ENCODE results near the gene GNAI3. TPM values are rescaled to one million over a fixed set of nuclear protein-coding genes. Genes with fewer than 3 reads are reported as not detected.

GNAI3 gene
- total and polyA plus RNA-seq, 10 of the 15 experiments (the other 5 are each of a cell fraction or from before 2014, with no cell fraction given) = 5.9 to 13.8 (median 8.0) TPM

DNA sequence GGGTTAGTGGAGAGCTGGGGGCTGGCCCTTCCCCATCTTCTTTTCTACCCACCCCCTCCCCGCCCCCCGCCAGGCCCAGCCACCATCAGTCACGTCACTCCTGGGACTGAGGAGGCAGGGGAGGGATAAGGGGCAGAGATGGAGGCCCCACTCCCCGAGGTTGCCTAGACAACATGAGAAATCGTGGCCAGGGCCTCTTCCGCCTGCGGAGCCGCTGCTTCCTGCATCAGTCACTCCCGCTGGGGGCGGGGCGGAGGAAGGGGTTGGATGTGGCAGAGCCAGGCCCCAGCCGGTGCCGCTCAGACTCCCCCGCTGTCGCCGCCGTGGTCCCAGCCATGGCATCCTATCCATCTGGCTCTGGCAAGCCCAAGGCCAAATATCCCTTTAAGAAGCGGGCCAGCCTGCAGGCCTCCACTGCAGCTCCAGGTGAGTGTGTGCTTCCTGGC lies 72.4 kb downstream of the GNAI3 start:
- Histone ChIP-seq H2AFZ (ENCODE audit: control insufficient read depth, low read depth, low read length) (peak overlapping the region; percentile 83), H3K9me3 (replicated peaks; ENCODE audit: control insufficient read depth, insufficient read depth, low read length) (no peaks in the 10 kb centered on the region), H3K27me3 (replicated peaks in 1 of 2; ENCODE audit: control insufficient read depth in 2 of 2, insufficient read depth in 2 of 2, low read length in 1 of 2) (no peaks in the 10 kb centered on the region), H3K79me2 (ENCODE audit: control insufficient read depth, insufficient read depth, low read length) (peaks cover 51% of the 10 kb centered on the region), H3K4me1 (ENCODE audit: control insufficient read depth, insufficient read depth, low read length) (peaks cover 41% of the 10 kb centered on the region), H3K27ac (ENCODE audit: control insufficient read depth, insufficient read depth) (peak overlapping the region; percentile 72), H3K9ac (ENCODE audit: control insufficient read depth, insufficient read depth, low read length) (peak overlapping the region; percentile 86), H4K20me1 (ENCODE audit: control insufficient read depth, insufficient read depth) (no peaks in the 10 kb centered on the region), H3K36me3 (ENCODE audit: control insufficient read depth in 2 of 2, insufficient read depth in 2 of 2, low read length in 1 of 2) (no peaks in the 10 kb centered on the region; a peak in 2 of 4 replicates), H3K4me3 (peak overlapping the region; percentile 85), H3K4me2 (ENCODE audit: control insufficient read depth, insufficient read depth) (peak overlapping the region; percentile 89)
- WGBS (ENCODE audit: insufficient coverage, insufficient replicate concordance, low lambda C conversion rate, missing lambda C conversion rate) = under 1% methylated on average over 16 of the region's 18 CpGs
- FAIRE-seq (peak; percentile 73), ATAC-seq (peak; percentile 81), DNase-seq (ENCODE audit: low read depth, low spot score) (peak; percentile 66)
- SMC1A ChIA-PET (ENCODE audit: uncharacterized antibody, unreplicated experiment) = interaction anchor here (2.4 to 2.7 kb wide), 2 partner anchors 72 to 75 kb away, joined by 17 to 18 read pairs; partner anchors contain the start of gene GNAI3
- intact Hi-C loops (cut with micrococcal nuclease; ENCODE audit: unreplicated experiment) = loop anchor here (5.0 kb wide), 1 partner anchor 129 kb away; the partner anchor contains the start of gene CYB561D1
- no TSS peak for BruUV-seq (replicated peaks)
- POLR2A ChIA-PET = interaction anchor here (0.6 to 3.4 kb wide), 5 partner anchors 19 to 138 kb away, joined by 3 to 34 read pairs (median 4); partner anchors contain the start of gene GNAI3
- CTCF ChIA-PET = interaction anchor here (0.6 to 2.4 kb wide), 10 partner anchors 9 to 390 kb away, joined by 4 to 16 read pairs (median 6); partner anchors contain the start of genes AHCYL1 and GNAI3
- RAD21 ChIA-PET (ENCODE audit: unreplicated experiment) = interaction anchor here (0.6 to 2.3 kb wide), 7 partner anchors 10 to 410 kb away, joined by 3 to 10 read pairs (median 3); no protein-coding TSS in a partner anchor
- in situ Hi-C loops (cut with MboI) = loop anchor here (5.0 kb wide), 2 partner anchors 74 to 134 kb away; partner anchors contain the start of gene GNAI3
- no peak for TF ChIP-seq FOXK2 (IDR thresholded peaks at IDR 0.05)
- TF ChIP-seq PAX5 (IDR thresholded peaks at IDR 0.05; ENCODE audit: borderline replicate concordance, low read depth, low read length) = no peak
- TF ChIP-seq BRCA1 (IDR thresholded peaks at IDR 0.05; ENCODE audit: low read depth, low read length) = no peak
- TF ChIP-seq, protein P1, sequence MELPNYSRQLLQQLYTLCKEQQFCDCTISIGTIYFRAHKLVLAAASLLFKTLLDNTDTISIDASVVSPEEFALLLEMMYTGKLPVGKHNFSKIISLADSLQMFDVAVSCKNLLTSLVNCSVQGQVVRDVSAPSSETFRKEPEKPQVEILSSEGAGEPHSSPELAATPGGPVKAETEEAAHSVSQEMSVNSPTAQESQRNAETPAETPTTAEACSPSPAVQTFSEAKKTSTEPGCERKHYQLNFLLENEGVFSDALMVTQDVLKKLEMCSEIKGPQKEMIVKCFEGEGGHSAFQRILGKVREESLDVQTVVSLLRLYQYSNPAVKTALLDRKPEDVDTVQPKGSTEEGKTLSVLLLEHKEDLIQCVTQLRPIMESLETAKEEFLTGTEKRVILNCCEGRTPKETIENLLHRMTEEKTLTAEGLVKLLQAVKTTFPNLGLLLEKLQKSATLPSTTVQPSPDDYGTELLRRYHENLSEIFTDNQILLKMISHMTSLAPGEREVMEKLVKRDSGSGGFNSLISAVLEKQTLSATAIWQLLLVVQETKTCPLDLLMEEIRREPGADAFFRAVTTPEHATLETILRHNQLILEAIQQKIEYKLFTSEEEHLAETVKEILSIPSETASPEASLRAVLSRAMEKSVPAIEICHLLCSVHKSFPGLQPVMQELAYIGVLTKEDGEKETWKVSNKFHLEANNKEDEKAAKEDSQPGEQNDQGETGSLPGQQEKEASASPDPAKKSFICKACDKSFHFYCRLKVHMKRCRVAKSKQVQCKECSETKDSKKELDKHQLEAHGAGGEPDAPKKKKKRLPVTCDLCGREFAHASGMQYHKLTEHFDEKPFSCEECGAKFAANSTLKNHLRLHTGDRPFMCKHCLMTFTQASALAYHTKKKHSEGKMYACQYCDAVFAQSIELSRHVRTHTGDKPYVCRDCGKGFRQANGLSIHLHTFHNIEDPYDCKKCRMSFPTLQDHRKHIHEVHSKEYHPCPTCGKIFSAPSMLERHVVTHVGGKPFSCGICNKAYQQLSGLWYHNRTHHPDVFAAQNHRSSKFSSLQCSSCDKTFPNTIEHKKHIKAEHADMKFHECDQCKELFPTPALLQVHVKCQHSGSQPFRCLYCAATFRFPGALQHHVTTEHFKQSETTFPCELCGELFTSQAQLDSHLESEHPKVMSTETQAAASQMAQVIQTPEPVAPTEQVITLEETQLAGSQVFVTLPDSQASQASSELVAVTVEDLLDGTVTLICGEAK (IDR thresholded peaks at IDR 0.05; ENCODE audit: borderline replicate concordance) = peak; percentile 33; the same call in 1 of the 2 replicates
- TF ChIP-seq STAT1 (conservative IDR thresholded peaks at IDR 0.05) = no peak
- TF ChIP-seq TCF12 (IDR thresholded peaks at IDR 0.05; ENCODE audit: low read depth, low read length) = peak; percentile 41; the same call in 1 of the 2 replicates
- TF ChIP-seq BHLHE40 (IDR thresholded peaks at IDR 0.05; ENCODE audit: borderline replicate concordance in 1 of 2, low read depth in 2 of 2, low read length in 1 of 2) = peak; percentile 29 to 42; a peak in 1 of 4 replicates
- peak; percentile 78; the same call in 1 of the 2 replicates for TF ChIP-seq SIN3A (IDR thresholded peaks at IDR 0.05; ENCODE audit: low read depth, low read length)
- TF ChIP-seq BMI1 (IDR thresholded peaks at IDR 0.05; ENCODE audit: borderline replicate concordance) = peak; percentile 91
- no peak for TF ChIP-seq NFIC (IDR thresholded peaks at IDR 0.05; ENCODE audit: low read depth, low read length)
- TF ChIP-seq GABPA (IDR thresholded peaks at IDR 0.05; ENCODE audit: low read depth) = peak; percentile 54; the same call in 1 of the 2 replicates
- no peak for TF ChIP-seq PAX8 (IDR thresholded peaks at IDR 0.05)
- peak; percentile 52; the same call in 1 of the 2 replicates for TF ChIP-seq POLR2A (IDR thresholded peaks at IDR 0.05; ENCODE audit: low read depth, low read length)
- TF ChIP-seq RUNX3 (IDR thresholded peaks at IDR 0.05; ENCODE audit: low read length) = 0 out of 2 replicates have a peak, but pooled peaks have one; percentile 4
- TF ChIP-seq DPF2 (IDR thresholded peaks at IDR 0.05) = no peak
- no peak for TF ChIP-seq TAF1 (IDR thresholded peaks at IDR 0.05; ENCODE audit: borderline replicate concordance, low read depth, low read length)
- TF ChIP-seq STAT3 (IDR thresholded peaks at IDR 0.05; ENCODE audit: low read depth, low read length) = no peak
- 0 out of 2 replicates have a peak, but pooled peaks have one; percentile 19 for TF ChIP-seq SPI1 (IDR thresholded peaks at IDR 0.05; ENCODE audit: borderline replicate concordance, insufficient read depth, low read depth, low read length)
- TF ChIP-seq SP1 (IDR thresholded peaks at IDR 0.05; ENCODE audit: low read depth, low read length) = peak; percentile 72
- peak; percentile 89 for TF ChIP-seq MXI1 (IDR thresholded peaks at IDR 0.05; ENCODE audit: low read depth, low read length)
- TF ChIP-seq CHD2 (IDR thresholded peaks at IDR 0.05; ENCODE audit: borderline replicate concordance, low read depth, low read length) = peak; percentile 48; the same call in 1 of the 2 replicates
- 0 out of 2 replicates have a peak, but pooled peaks have one; percentile 34 for TF ChIP-seq BACH1 (IDR thresholded peaks at IDR 0.05; ENCODE audit: borderline replicate concordance)
